Measurements from ENCODE around the gene ZNF226.

The ZNF226 gene

DNA sequence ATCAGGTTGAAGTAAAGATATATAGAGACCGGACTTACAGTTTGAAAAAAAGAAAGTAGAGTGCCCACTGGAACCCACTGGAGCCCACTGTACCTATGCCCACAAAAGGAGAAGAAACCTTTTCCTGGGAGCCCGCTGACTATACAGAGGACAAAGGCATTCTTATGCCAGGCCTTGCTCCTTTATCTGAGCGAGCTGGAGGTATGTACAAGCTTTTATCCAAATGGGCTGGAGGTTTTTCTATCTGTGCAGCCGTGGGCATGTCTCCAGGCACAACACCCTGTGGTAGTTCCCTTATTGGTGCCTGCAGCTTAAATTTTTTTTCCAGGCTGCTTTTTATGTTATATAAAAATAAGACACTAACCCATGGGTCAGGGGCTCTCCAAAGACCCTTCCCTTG lies 15.1 kb upstream of the ZNF226 start:
- POLR2A ChIA-PET: interaction anchor here (2.1 kb wide), 1 partner anchor 14 kb away, joined by 9 read pairs; the partner anchor contains the start of gene ZNF226

DNA sequence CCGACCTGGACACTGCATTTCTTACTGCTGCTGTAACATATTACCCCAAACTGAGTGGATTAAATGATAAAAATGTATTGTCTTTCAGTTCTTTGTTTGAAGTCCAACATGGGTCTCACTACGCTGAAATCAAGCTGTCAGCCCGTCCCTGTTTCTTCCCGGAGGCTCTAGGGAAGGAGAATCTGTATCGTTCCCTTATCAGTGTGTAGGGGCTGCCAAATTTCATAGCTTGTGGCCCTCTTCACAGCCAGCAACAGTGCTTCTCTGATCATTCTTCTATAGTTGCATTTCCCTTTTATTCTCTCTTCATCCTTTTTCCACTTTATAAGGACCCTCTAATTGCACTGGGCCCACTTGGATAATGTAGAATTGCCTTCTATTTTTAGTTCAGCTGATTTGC lies 13.4 kb upstream of the ZNF226 start:
- peaks cover 2% of the 10 kb centered on the region; the same call in 1 of the 2 replicates for H3K4me1 ChIP-seq (ENCODE audit: control insufficient read depth, insufficient read depth, low read length)
- TF ChIP-seq ZNF843 (tag by site-specific recombination; IDR thresholded peaks at IDR 0.05) (no peak), ZNF112 (tag by site-specific recombination; IDR thresholded peaks at IDR 0.05) (no peak), BCL11A (tag by site-specific recombination; IDR thresholded peaks at IDR 0.05; ENCODE audit: low read depth) (no peak), ZNF404 (tag by site-specific recombination; IDR thresholded peaks at IDR 0.05) (no peak), ZNF596 (tag by site-specific recombination; IDR thresholded peaks at IDR 0.05) (no peak)
- TF ChIP-seq, protein P1, sequence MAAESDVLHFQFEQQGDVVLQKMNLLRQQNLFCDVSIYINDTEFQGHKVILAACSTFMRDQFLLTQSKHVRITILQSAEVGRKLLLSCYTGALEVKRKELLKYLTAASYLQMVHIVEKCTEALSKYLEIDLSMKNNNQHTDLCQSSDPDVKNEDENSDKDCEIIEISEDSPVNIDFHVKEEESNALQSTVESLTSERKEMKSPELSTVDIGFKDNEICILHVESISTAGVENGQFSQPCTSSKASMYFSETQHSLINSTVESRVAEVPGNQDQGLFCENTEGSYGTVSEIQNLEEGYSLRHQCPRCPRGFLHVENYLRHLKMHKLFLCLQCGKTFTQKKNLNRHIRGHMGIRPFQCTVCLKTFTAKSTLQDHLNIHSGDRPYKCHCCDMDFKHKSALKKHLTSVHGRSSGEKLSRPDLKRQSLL (tag by site-specific recombination; IDR thresholded peaks at IDR 0.05): no peak
- TF ChIP-seq, protein P2, sequence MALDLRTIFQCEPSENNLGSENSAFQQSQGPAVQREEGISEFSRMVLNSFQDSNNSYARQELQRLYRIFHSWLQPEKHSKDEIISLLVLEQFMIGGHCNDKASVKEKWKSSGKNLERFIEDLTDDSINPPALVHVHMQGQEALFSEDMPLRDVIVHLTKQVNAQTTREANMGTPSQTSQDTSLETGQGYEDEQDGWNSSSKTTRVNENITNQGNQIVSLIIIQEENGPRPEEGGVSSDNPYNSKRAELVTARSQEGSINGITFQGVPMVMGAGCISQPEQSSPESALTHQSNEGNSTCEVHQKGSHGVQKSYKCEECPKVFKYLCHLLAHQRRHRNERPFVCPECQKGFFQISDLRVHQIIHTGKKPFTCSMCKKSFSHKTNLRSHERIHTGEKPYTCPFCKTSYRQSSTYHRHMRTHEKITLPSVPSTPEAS (tag by site-specific recombination; IDR thresholded peaks at IDR 0.05): no peak
- TF ChIP-seq, protein P3, sequence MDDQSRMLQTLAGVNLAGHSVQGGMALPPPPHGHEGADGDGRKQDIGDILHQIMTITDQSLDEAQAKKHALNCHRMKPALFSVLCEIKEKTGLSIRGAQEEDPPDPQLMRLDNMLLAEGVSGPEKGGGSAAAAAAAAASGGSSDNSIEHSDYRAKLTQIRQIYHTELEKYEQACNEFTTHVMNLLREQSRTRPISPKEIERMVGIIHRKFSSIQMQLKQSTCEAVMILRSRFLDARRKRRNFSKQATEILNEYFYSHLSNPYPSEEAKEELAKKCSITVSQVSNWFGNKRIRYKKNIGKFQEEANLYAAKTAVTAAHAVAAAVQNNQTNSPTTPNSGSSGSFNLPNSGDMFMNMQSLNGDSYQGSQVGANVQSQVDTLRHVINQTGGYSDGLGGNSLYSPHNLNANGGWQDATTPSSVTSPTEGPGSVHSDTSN (CRISPR knock-in tag; IDR thresholded peaks at IDR 0.05): no peak
- ChIA-PET POLR2A (interaction anchor here (1.1 to 2.1 kb wide), 2 partner anchors 13 to 56 kb away, joined by 3 to 9 read pairs; partner anchors contain the start of gene ZNF226), CTCF (interaction anchor here (0.6 kb wide), 2 partner anchors 16 to 81 kb away, joined by 3 read pairs; no protein-coding TSS in a partner anchor)
- no peak overlapping the region for H3K27ac ChIP-seq (ENCODE audit: extremely low read depth, low read depth, low read length)
- no peak overlapping the region for H3K4me3 ChIP-seq (ENCODE audit: low read depth, low read length)
- peaks cover 37% of the 10 kb centered on the region for H3K9me3 ChIP-seq (ENCODE audit: control insufficient read depth, insufficient read depth, low read depth, low read length)
- peaks cover 87 to 100% of the 10 kb centered on the region in 2 experiments for H3K36me3 ChIP-seq (ENCODE audit: control insufficient read depth in 2 of 2, insufficient read depth in 1 of 2, low read length in 2 of 2)

More for the DNA sequence above, 15.1 kb upstream of the ZNF226 start:
- Histone ChIP-seq H3K4me1 (ENCODE audit: control insufficient read depth, insufficient read depth, low read length) (peaks cover 1% of the 10 kb centered on the region; the same call in 1 of the 2 replicates), H3K27ac (ENCODE audit: extremely low read depth, low read depth, low read length) (no peak overlapping the region), H3K9me3 (ENCODE audit: control insufficient read depth, insufficient read depth, low read depth, low read length) (peaks cover 20% of the 10 kb centered on the region), H3K36me3 (ENCODE audit: control insufficient read depth in 2 of 2, insufficient read depth in 1 of 2, low read length in 2 of 2) (peaks cover 88 to 100% of the 10 kb centered on the region in 2 experiments), H3K4me3 (ENCODE audit: low read depth, low read length) (no peak overlapping the region)
- CTCF ChIA-PET: interaction anchor here (0.6 to 0.7 kb wide), 4 partner anchors 32 to 1318 kb away, joined by 3 to 4 read pairs (median 3); no protein-coding TSS in a partner anchor
- TF ChIP-seq ZNF121 (tag by site-specific recombination; IDR thresholded peaks at IDR 0.05) (no peak), GLI4 (tag by site-specific recombination; IDR thresholded peaks at IDR 0.05) (no peak), ZNF266 (tag by site-specific recombination; IDR thresholded peaks at IDR 0.05; ENCODE audit: low read depth) (no peak), ZNF2 (tag by site-specific recombination; IDR thresholded peaks at IDR 0.05) (no peak), ZNF76 (tag by site-specific recombination; IDR thresholded peaks at IDR 0.05; ENCODE audit: borderline replicate concordance, low read depth) (no peak), ZNF600 (tag by site-specific recombination; IDR thresholded peaks at IDR 0.05) (no peak)
- TF ChIP-seq, protein P4, sequence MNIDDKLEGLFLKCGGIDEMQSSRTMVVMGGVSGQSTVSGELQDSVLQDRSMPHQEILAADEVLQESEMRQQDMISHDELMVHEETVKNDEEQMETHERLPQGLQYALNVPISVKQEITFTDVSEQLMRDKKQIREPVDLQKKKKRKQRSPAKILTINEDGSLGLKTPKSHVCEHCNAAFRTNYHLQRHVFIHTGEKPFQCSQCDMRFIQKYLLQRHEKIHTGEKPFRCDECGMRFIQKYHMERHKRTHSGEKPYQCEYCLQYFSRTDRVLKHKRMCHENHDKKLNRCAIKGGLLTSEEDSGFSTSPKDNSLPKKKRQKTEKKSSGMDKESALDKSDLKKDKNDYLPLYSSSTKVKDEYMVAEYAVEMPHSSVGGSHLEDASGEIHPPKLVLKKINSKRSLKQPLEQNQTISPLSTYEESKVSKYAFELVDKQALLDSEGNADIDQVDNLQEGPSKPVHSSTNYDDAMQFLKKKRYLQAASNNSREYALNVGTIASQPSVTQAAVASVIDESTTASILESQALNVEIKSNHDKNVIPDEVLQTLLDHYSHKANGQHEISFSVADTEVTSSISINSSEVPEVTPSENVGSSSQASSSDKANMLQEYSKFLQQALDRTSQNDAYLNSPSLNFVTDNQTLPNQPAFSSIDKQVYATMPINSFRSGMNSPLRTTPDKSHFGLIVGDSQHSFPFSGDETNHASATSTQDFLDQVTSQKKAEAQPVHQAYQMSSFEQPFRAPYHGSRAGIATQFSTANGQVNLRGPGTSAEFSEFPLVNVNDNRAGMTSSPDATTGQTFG (tag by site-specific recombination; IDR thresholded peaks at IDR 0.05; ENCODE audit: borderline replicate concordance): no peak
- TF ChIP-seq, protein P5, sequence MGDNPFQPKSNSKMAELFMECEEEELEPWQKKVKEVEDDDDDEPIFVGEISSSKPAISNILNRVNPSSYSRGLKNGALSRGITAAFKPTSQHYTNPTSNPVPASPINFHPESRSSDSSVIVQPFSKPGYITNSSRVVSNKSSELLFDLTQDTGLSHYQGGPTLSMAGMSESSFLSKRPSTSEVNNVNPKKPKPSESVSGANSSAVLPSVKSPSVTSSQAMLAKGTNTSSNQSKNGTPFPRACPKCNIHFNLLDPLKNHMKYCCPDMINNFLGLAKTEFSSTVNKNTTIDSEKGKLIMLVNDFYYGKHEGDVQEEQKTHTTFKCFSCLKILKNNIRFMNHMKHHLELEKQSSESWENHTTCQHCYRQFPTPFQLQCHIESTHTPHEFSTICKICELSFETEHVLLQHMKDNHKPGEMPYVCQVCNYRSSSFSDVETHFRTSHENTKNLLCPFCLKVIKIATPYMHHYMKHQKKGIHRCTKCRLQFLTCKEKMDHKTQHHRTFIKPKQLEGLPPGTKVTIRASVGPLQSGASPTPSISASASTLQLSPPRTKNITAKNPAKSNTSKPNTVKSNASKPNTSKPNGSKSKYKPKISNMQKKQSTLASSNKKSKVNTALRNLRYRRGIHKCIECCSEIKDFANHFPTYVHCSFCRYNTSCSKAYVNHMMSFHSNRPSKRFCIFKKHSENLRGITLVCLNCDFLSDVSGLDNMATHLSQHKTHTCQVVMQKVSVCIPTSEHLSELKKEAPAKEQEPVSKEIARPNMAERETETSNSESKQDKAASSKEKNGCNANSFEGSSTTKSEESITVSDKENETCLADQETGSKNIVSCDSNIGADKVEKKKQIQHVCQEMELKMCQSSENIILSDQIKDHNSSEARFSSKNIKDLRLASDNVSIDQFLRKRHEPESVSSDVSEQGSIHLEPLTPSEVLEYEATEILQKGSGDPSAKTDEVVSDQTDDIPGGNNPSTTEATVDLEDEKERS (tag by site-specific recombination; IDR thresholded peaks at IDR 0.05): no peak
- TF ChIP-seq, protein P6, sequence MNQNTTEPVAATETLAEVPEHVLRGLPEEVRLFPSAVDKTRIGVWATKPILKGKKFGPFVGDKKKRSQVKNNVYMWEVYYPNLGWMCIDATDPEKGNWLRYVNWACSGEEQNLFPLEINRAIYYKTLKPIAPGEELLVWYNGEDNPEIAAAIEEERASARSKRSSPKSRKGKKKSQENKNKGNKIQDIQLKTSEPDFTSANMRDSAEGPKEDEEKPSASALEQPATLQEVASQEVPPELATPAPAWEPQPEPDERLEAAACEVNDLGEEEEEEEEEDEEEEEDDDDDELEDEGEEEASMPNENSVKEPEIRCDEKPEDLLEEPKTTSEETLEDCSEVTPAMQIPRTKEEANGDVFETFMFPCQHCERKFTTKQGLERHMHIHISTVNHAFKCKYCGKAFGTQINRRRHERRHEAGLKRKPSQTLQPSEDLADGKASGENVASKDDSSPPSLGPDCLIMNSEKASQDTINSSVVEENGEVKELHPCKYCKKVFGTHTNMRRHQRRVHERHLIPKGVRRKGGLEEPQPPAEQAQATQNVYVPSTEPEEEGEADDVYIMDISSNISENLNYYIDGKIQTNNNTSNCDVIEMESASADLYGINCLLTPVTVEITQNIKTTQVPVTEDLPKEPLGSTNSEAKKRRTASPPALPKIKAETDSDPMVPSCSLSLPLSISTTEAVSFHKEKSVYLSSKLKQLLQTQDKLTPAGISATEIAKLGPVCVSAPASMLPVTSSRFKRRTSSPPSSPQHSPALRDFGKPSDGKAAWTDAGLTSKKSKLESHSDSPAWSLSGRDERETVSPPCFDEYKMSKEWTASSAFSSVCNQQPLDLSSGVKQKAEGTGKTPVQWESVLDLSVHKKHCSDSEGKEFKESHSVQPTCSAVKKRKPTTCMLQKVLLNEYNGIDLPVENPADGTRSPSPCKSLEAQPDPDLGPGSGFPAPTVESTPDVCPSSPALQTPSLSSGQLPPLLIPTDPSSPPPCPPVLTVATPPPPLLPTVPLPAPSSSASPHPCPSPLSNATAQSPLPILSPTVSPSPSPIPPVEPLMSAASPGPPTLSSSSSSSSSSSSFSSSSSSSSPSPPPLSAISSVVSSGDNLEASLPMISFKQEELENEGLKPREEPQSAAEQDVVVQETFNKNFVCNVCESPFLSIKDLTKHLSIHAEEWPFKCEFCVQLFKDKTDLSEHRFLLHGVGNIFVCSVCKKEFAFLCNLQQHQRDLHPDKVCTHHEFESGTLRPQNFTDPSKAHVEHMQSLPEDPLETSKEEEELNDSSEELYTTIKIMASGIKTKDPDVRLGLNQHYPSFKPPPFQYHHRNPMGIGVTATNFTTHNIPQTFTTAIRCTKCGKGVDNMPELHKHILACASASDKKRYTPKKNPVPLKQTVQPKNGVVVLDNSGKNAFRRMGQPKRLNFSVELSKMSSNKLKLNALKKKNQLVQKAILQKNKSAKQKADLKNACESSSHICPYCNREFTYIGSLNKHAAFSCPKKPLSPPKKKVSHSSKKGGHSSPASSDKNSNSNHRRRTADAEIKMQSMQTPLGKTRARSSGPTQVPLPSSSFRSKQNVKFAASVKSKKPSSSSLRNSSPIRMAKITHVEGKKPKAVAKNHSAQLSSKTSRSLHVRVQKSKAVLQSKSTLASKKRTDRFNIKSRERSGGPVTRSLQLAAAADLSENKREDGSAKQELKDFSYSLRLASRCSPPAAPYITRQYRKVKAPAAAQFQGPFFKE (tag by site-specific recombination; IDR thresholded peaks at IDR 0.05; ENCODE audit: borderline replicate concordance): no peak

All from HEK293 (cell line).